ENCODE results near the gene NFATC2IP. TPM values are rescaled to one million over a fixed set of nuclear protein-coding genes. Genes with fewer than 3 reads are reported as not detected.
A peak's percentile ranks its signal among the peaks of the same experiment; 100 is the strongest.

Gene NFATC2IP
- total RNA-seq, result 63.9 and 67.3 TPM in 2 replicates
- long read RNA-seq, partial matches to known transcripts, result 2 of 10 reads
- long read RNA-seq, other reads (novel, unspliced or antisense), result 8 of 10 reads

GRCh38 chr16:28950648-28951409 is at the start of gene NFATC2IP:
Gene NFATC2IP (plus strand): TSS chr16:28950937. CDS start chr16:28951012, 75 bp downstream.
- Mint-ChIP-seq H3K4me3 (peak within 1 kb of the TSS; percentile 98), H3K27ac (ENCODE audit: unreplicated experiment) (peak within 1 kb of the TSS; percentile 7), H3K4me1 (peaks cover 27% of the 10 kb centered on the region), H3K9me3 (no peaks in the 10 kb centered on the region), H3K36me3 (ENCODE audit: low read depth) (peaks cover 3% of the 10 kb centered on the region), H3K27me3 (ENCODE audit: low read depth) (peaks cover 8% of the 10 kb centered on the region)
- TF ChIP-seq, protein P1, sequence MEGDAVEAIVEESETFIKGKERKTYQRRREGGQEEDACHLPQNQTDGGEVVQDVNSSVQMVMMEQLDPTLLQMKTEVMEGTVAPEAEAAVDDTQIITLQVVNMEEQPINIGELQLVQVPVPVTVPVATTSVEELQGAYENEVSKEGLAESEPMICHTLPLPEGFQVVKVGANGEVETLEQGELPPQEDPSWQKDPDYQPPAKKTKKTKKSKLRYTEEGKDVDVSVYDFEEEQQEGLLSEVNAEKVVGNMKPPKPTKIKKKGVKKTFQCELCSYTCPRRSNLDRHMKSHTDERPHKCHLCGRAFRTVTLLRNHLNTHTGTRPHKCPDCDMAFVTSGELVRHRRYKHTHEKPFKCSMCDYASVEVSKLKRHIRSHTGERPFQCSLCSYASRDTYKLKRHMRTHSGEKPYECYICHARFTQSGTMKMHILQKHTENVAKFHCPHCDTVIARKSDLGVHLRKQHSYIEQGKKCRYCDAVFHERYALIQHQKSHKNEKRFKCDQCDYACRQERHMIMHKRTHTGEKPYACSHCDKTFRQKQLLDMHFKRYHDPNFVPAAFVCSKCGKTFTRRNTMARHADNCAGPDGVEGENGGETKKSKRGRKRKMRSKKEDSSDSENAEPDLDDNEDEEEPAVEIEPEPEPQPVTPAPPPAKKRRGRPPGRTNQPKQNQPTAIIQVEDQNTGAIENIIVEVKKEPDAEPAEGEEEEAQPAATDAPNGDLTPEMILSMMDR (conservative IDR thresholded peaks at IDR 0.05), result no peak
- DNase-seq (ENCODE audit: low read depth, low spot score), result peak; percentile 100

GRCh38 chr16:28901862-28902261 is 48.9 kb upstream of the NFATC2IP start:
- no peak for DNase-seq (ENCODE audit: low read depth, low spot score)
- Mint-ChIP-seq H3K4me3 (no peak overlapping the region), H3K9me3 (no peaks in the 10 kb centered on the region), H3K4me1 (no peaks in the 10 kb centered on the region), H3K27me3 (ENCODE audit: low read depth) (no peaks in the 10 kb centered on the region), H3K27ac (ENCODE audit: unreplicated experiment) (no peak overlapping the region), H3K36me3 (ENCODE audit: low read depth) (no peaks in the 10 kb centered on the region)
- TF ChIP-seq, protein P1 (conservative IDR thresholded peaks at IDR 0.05), result no peak

DNA sequence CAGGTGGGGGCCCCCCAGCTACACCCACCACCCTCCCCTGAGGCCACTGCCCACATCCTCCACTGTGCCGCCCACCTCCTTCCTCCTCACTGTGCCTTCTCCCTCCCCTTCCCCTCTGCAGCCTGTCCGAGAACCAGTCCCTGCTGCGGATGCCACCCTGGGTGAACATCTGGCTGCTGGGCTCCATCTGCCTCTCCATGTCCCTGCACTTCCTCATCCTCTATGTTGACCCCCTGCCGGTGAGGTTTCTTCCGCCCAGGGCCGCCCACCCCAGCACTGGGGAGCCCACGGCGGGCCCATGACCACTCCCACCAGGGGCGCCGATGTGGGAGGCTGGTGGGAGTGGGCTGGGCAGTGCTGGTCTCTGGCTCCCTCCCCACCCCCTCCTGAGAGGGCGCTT is 47.8 kb upstream of the NFATC2IP start:
- no peaks in the 10 kb centered on the region for H3K27me3 Mint-ChIP-seq (ENCODE audit: low read depth)
- TF ChIP-seq, protein P1 (conservative IDR thresholded peaks at IDR 0.05), result no peak
- DNase-seq (ENCODE audit: low read depth, low spot score), result no peak
- H3K9me3 Mint-ChIP-seq, result no peaks in the 10 kb centered on the region
- no peak overlapping the region for H3K27ac Mint-ChIP-seq (ENCODE audit: unreplicated experiment)
- H3K4me1 Mint-ChIP-seq, result no peaks in the 10 kb centered on the region
- no peak overlapping the region for H3K4me3 Mint-ChIP-seq
- H3K36me3 Mint-ChIP-seq (ENCODE audit: low read depth), result no peaks in the 10 kb centered on the region

DNA sequence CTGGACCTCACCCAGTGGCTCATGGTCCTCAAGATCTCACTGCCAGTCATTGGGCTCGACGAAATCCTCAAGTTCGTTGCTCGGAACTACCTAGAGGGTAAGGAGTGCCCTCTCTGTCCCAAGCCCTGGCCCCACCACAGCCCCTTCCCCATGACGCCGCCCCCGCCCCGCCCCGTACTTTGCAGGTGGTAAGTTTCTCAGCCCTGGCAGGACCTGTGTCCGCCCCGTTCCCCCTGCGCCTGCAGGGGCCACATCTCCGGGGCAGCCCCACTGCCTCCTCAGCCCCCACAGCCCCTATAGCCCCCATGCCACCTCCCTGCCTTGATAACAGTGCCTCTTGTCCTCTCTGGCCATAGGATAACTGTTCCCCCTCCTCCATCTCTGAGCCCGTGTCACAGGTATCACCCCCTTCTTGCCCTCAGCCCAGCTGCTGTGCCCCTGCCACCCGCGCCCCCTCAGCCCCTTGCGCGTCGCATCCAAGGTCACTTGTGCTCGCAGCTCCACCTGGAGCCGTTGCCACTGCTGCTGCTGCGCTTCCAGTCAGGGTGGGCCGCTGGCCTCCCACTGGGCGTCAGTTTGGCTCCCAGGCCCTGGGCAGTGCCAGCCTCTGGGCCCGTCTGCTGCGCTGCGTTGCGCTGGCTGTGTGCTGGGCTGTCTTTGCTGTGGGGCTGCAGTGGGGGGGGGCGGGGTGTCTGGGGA is 47.2 kb upstream of the NFATC2IP start:
- no peaks in the 10 kb centered on the region for H3K27me3 Mint-ChIP-seq (ENCODE audit: low read depth)

GRCh38 chr16:28904363-28904762 is 46.4 kb upstream of the NFATC2IP start:
- no peaks in the 10 kb centered on the region for H3K9me3 Mint-ChIP-seq
- H3K4me1 Mint-ChIP-seq, result no peaks in the 10 kb centered on the region
- H3K27me3 Mint-ChIP-seq (ENCODE audit: low read depth), result no peaks in the 10 kb centered on the region
- TF ChIP-seq, protein P1 (conservative IDR thresholded peaks at IDR 0.05), result no peak
- no peak for DNase-seq (ENCODE audit: low read depth, low spot score)
- no peaks in the 10 kb centered on the region for H3K36me3 Mint-ChIP-seq (ENCODE audit: low read depth)
- no peak overlapping the region for H3K4me3 Mint-ChIP-seq
- H3K27ac Mint-ChIP-seq (ENCODE audit: unreplicated experiment), result peak overlapping the region; percentile 50

More for the DNA sequence above, 47.2 kb upstream of the NFATC2IP start:
- no peak overlapping the region for H3K27ac Mint-ChIP-seq (ENCODE audit: unreplicated experiment)
- no peaks in the 10 kb centered on the region for H3K4me1 Mint-ChIP-seq
- DNase-seq (ENCODE audit: low read depth, low spot score), result no peak
- no peaks in the 10 kb centered on the region for H3K36me3 Mint-ChIP-seq (ENCODE audit: low read depth)
- H3K4me3 Mint-ChIP-seq, result no peak overlapping the region
- TF ChIP-seq, protein P1 (conservative IDR thresholded peaks at IDR 0.05), result no peak
- no peaks in the 10 kb centered on the region for H3K9me3 Mint-ChIP-seq

Data from neural crest cell (in vitro differentiated cells).